Natural killer cell (primary cell): ENCODE results near the gene MYOCD. TPM values are rescaled to one million over a fixed set of nuclear protein-coding genes. Genes with fewer than 3 reads are reported as not detected.

Experiments used
- ATAC-seq, 3 donors: fragments of 150-1000 bp in 2 of 3; fragments of 200-7000 bp in 1 of 3; cut with Tn5 transposase; 1 replicate in 1 of 3; 2 replicates in 2 of 3; pipeline ENCODE4 v1.10.0; 2021; ENCODE audit warnings: mild to moderate bottlenecking in 2 of 3, moderate library complexity in 2 of 3
- DNase-seq, 2 donors: peaks; one replicate each; pipeline versions ENCODE4 v3.0.0 to v3.0.0-alpha.2; 2013 to 2021; ENCODE audit warnings: mixed read lengths in 1 of 2
- H3K27ac ChIP-seq: one replicate; pipeline ENCODE4 v1.5.1; 2013; ENCODE audit warnings: mild to moderate bottlenecking, low read length
- H3K27me3 ChIP-seq: one replicate; pipeline ENCODE4 v1.6.1; 2013; ENCODE audit warnings: low read length; ENCODE audit not compliant: control insufficient read depth, insufficient read depth
- H3K36me3 ChIP-seq: one replicate; pipeline ENCODE4 v1.6.1; 2013; ENCODE audit warnings: low read length; ENCODE audit not compliant: control insufficient read depth, insufficient read depth
- H3K4me1 ChIP-seq: one replicate; pipeline ENCODE4 v1.6.1; 2013; ENCODE audit warnings: low read length; ENCODE audit not compliant: control insufficient read depth, insufficient read depth
- H3K4me3 ChIP-seq: one replicate; pipeline ENCODE4 v1.5.1; 2013; ENCODE audit warnings: low read length
- H3K9me3 ChIP-seq: one replicate; pipeline ENCODE4 v1.6.1; 2013; ENCODE audit warnings: low read length; ENCODE audit not compliant: control insufficient read depth, insufficient read depth
- H3K27ac Mint-ChIP-seq, 2 donors: one replicate each; pipeline ENCODE4 v1.8.0; 2022; ENCODE audit warnings: mild to moderate bottlenecking in 2 of 2, mixed read lengths in 2 of 2, moderate library complexity in 1 of 2
- H3K27me3 Mint-ChIP-seq, 2 donors: one replicate each; pipeline ENCODE4 v1.8.0; 2022; ENCODE audit warnings: low read depth in 2 of 2, mixed read lengths in 2 of 2
- H3K36me3 Mint-ChIP-seq: one replicate; pipeline ENCODE4 v1.8.0; 2022; ENCODE audit warnings: mixed read lengths
- H3K4me1 Mint-ChIP-seq, 2 donors: one replicate each; pipeline ENCODE4 v1.8.0; 2022; ENCODE audit warnings: mixed read lengths in 2 of 2
- H3K4me3 Mint-ChIP-seq: one replicate; pipeline ENCODE4 v1.8.0; 2022; ENCODE audit warnings: mild to moderate bottlenecking, moderate library complexity, mixed read lengths
- H3K9me3 Mint-ChIP-seq, 2 donors: one replicate each; pipeline ENCODE4 v1.8.0; 2022; ENCODE audit warnings: mixed read lengths in 2 of 2
- WGBS: methylation state at CpG from one replicate; pipeline ENCODE4 v1.1.7; 2013; ENCODE audit warnings: missing lambda C conversion rate; ENCODE audit not compliant: insufficient coverage; 5-methylcytosine and 5-hydroxymethylcytosine counted together
- intact Hi-C: fragments of 100-400 bp; cut with micrococcal nuclease; formaldehyde crosslinking; loops from one replicate; pipeline ENCODE4 v1.14.2; 2022
- total RNA-seq, 4 donors: library from RNA; stranded (reverse); fragments of 120-200 nt in 1 of 4; gene quantifications; one replicate each; pipeline versions ENCODE4 v1.2.3 to v1.2.4, GENCODE V29; 2013 to 2022
- TF ChIP-seq, protein P1 (sequence below): fragments of 200-600 bp; IDR thresholded peaks from one replicate; pipeline ENCODE4 v1.8.0; 2022; ENCODE audit warnings: antibody characterized with exemption

MYOCD gene
- total RNA-seq, 3 donors from 2014 or later (not counting 1 experiment from before 2014, with no cell fraction given), result not detected

DNA sequence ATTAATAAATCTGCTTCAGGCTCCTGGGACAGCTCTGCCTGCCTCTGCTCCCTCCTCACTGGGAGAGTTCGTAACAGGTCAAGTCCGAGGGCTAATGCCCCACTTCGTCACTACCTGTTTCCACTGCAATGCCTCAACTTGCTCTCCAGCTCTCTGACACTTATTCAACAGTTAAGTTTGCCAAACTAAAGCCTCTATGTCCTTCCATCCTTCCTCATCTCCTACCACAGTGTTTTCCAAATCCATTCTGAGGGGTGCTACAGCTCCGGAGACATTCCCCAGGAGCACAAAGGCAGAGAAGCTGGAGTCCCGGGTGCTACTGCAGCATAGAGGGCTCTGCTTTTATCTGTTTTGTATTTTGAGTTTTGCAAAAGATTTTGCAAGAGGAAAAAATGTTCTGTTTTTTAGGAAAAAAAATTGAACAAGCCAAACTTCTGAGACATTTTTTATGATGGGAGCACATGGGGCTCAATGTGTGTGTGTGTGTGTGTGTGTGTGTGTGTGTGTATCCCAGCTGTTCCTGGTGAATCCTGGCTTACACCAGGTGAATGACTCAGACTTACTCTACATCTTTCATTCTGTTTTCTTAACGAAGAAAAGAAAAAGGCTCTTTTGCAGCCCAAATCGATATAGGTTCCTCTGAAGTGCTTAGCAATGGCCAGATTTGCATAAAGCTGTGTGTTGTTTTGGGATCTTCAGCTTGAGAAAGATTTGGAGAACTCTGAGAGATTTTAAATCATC, 46.1 kb upstream of the MYOCD start:
- ATAC-seq (no peak), DNase-seq (no peak)
- Mint-ChIP-seq H3K9me3 (peaks cover 10 to 13% of the 10 kb centered on the region in 2 donors), H3K4me3 (no peak overlapping the region), H3K4me1 (no peaks in the 10 kb centered on the region), H3K27ac (no peak overlapping the region), H3K27me3 (no peaks in the 10 kb centered on the region), H3K36me3 (no peaks in the 10 kb centered on the region)
- Histone ChIP-seq H3K4me3 (no peak overlapping the region), H3K27ac (no peak overlapping the region), H3K27me3 (no peaks in the 10 kb centered on the region), H3K9me3 (no peaks in the 10 kb centered on the region), H3K4me1 (no peaks in the 10 kb centered on the region), H3K36me3 (no peaks in the 10 kb centered on the region)
- 72% methylated on average over 7 of the region's 7 CpGs for WGBS
- TF ChIP-seq, protein P1, sequence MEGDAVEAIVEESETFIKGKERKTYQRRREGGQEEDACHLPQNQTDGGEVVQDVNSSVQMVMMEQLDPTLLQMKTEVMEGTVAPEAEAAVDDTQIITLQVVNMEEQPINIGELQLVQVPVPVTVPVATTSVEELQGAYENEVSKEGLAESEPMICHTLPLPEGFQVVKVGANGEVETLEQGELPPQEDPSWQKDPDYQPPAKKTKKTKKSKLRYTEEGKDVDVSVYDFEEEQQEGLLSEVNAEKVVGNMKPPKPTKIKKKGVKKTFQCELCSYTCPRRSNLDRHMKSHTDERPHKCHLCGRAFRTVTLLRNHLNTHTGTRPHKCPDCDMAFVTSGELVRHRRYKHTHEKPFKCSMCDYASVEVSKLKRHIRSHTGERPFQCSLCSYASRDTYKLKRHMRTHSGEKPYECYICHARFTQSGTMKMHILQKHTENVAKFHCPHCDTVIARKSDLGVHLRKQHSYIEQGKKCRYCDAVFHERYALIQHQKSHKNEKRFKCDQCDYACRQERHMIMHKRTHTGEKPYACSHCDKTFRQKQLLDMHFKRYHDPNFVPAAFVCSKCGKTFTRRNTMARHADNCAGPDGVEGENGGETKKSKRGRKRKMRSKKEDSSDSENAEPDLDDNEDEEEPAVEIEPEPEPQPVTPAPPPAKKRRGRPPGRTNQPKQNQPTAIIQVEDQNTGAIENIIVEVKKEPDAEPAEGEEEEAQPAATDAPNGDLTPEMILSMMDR, result no peak
- intact Hi-C loops, result no loop called here

DNA sequence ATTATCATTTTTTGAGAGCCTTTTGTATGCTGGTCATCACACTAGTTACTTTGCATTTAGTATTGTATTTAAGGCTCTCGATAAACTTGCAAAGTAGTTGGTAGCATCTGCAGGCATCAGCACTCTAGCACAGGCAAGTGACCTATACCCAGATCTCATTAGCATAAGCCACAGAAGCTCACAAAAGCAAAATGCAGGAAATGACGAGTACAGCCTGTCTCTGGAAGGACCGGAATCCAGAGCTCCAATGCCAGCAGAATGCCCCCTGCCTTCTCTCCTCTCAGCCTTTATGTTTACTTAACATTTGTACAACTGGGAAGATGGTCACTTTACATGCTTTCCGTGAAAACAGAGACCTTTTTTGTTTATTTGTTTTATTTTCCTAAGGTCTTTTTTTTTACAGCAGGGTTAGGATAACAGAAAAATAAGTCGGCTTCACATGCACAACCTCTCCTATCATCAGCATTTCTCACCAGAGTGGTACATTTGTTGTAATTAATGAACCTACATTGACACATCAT, 45.4 kb upstream of the MYOCD start:
- Histone ChIP-seq H3K27ac (no peak overlapping the region), H3K4me3 (no peak overlapping the region), H3K4me1 (no peaks in the 10 kb centered on the region), H3K9me3 (no peaks in the 10 kb centered on the region), H3K27me3 (no peaks in the 10 kb centered on the region), H3K36me3 (no peaks in the 10 kb centered on the region)
- DNase-seq (no peak), ATAC-seq (no peak)
- TF ChIP-seq, protein P1, result no peak
- Mint-ChIP-seq H3K27ac (no peak overlapping the region), H3K27me3 (no peaks in the 10 kb centered on the region), H3K4me3 (no peak overlapping the region), H3K4me1 (no peaks in the 10 kb centered on the region), H3K36me3 (no peaks in the 10 kb centered on the region), H3K9me3 (peaks cover 10 to 11% of the 10 kb centered on the region in 2 donors)
- intact Hi-C loops, result no loop called here
- 72% methylated on average over 4 of the region's 5 CpGs for WGBS

DNA sequence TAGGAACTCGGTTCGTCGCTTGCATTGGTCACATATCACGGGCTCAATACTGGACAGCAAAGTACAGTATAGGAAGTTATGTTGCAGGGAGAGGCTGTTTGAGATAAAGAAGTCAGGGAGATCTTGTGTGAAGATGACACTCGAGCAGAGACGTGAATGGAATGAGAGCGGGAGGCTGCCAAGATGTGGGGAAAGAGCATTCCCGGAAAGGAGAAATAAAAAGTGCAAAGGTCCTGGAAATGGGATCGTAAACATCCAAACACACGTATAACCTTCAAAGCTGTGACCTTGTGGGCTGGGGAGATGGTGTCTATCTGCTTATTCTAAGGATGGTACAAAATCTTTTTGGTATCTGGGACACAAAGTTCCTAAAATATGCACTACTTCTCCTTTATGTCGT, 43.0 kb upstream of the MYOCD start:
- no peak overlapping the region for H3K4me3 ChIP-seq
- no peaks in the 10 kb centered on the region for H3K36me3 ChIP-seq
- H3K27ac ChIP-seq, result no peak overlapping the region
- H3K27me3 ChIP-seq, result no peaks in the 10 kb centered on the region
- H3K27ac Mint-ChIP-seq, result no peak overlapping the region
- WGBS, result 85% methylated on average over 9 of the region's 11 CpGs
- H3K4me1 Mint-ChIP-seq, result no peaks in the 10 kb centered on the region
- no peak for ATAC-seq
- H3K27me3 Mint-ChIP-seq, result no peaks in the 10 kb centered on the region
- TF ChIP-seq, protein P1, result no peak
- H3K4me1 ChIP-seq, result no peaks in the 10 kb centered on the region
- intact Hi-C loops, result no loop called here
- peaks cover 11 to 12% of the 10 kb centered on the region in 2 donors for H3K9me3 Mint-ChIP-seq
- no peak for DNase-seq
- peaks cover 2% of the 10 kb centered on the region for H3K9me3 ChIP-seq
- no peak overlapping the region for H3K4me3 Mint-ChIP-seq
- H3K36me3 Mint-ChIP-seq, result no peaks in the 10 kb centered on the region
